SW480 (cell line): ENCODE data around the gene SPA17.

Experiments used
- DNase-seq: peaks from one replicate; pipeline ENCODE4 v3.0.0-alpha.2; 2016; ENCODE audit warnings: low spot score

Gene SPA17

DNA sequence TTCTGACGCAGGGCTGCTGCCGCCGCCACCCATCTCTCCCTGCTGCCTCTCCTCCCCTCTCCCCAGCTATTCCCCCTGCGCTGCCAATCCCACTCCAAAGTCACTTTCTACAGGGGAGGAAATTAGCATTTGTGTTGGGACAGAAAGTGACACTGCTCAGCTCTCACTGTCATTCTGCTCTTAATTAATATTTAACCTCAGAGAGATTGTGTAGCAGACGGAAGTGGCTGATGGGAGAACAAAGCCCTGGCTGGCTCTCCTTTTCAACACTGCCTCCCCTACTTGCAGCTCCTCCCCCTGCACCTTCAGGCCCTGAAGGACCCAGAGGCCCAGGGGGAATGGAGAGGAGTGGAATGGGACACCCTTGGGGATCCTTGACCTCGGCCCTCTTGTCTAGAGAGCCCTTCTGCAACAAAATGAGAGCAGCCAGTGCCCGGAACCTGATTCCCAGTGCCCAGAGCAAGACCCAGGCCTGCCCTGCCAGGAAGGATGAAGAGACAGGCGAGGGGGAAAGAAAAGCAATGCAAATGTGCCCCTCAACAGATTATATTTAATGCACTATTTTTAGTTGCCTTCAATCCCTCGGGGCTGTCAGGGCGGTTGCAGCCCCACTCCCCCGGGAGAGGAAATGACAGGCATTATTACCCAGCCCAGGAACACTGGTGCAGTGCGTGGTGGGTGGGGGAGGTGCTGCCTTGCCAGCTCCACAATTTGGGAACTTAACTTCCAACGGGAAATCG lies 51.4 kb downstream of the SPA17 start:
- peak; percentile 52 for DNase-seq

DNA sequence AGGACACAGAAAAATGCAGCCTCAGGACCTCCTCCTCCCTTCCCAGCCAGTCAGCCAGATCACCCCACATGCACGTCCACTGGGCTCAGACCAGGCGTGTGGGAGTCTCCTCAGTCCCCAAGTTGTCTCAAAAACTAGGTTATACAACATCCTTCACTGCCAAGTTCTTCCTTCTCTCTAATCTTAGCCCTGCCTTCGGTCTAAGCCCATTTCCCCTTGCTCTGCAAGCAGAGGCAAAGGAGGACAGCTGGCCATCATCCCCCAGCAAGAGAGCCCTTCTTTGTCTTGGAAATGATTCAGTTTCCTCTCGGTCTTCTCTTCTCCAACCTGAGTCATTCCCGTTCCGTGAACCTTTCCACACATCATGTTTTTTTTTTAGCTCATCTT lies 52.0 kb downstream of the SPA17 start:
- DNase-seq, result no peak

DNA sequence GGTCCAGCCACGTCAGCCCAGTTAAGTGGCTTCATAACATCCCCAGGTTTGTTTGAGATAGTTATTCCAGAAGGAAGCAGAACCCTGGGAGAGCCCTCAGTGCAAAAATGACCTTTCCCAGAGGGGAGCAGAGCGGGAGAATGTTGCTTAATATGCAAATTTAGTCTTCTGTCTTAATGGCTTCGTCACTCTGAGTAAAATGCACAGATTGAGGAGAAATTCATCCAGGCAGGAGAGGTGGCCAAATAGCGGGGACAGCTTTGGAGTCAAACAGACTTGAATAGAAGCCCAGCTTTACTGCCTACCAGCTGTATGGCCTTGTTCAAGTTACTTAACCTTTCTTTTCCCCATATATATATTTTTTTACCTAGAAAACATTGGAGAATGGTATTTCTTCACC lies 53.8 kb downstream of the SPA17 start:
- DNase-seq, result no peak

DNA sequence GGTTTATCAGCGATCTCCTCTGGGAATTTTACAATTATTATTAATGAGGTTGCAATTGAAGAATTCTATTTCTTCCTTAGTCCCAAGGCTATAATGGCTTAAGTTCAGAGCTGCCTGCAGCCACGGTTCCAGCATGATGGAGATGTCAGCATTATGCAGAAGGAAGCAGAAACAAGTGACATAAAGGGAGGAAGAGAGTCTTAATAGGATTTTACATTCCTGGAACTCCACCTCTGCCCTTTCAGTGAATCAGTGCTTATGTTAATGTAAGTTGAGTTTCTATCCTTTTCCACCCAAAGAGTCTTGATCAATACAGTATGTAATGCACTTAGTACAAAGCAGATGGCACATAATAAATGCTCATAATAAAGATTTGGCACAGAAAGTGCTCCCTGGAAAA lies 54.4 kb downstream of the SPA17 start:
- no peak for DNase-seq

DNA sequence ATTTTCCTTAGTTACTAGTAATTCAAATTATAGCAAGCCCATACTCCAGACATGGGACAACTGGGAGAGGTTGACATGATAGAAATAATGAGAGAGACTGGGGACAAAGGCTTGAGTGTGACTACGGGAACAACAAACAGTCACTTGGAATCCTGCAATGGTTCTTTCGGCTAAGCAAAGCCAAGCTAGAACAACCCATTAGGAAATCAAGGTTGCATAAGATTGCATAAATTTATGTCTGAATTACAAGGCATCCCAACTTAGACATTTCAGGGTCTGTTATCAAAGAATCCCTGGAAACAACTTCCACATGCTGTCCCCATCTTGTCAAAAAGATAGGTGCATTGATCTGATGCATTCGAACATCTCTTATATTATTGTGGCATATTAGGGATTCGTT lies 55.9 kb downstream of the SPA17 start:
- DNase-seq, result no peak

DNA sequence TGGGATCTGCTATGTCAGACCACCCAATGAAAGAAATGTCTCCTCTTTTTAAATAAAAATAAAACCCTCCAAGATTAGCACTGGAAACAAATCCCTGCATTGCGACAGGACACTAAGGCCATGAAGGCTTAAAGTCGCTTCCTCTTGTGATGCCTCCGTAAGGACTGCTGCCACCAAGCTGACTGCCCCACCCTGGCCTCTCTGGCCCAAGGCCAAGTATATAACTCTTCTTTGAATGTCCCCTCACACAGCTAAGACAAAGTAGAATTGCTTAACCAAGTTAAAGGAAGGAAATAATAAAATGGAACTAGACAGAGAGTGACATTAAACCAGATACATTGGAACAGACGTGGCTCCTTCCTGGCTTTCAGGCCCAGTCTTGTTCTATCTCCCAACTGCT lies 58.5 kb downstream of the SPA17 start:
- no peak for DNase-seq

DNA sequence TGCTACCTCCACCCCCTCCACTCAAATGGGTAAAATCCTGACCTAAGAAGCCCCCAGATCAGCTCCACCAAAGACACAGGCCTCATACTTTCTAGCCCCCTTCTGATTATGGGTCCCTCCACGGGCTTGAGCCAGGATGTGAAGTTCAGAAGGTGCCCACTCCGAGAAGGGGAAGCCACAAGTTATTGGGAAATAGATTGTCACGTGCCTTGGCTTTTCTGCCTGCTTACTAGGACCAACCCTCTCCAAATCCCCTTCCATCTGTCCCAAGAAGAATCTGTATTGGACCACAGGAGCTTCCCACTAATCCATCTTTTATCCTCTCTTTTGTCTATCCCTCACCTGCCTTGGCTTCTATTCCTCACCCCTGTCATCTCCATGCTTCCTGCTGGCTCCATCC lies 63.0 kb downstream of the SPA17 start:
- no peak for DNase-seq

DNA sequence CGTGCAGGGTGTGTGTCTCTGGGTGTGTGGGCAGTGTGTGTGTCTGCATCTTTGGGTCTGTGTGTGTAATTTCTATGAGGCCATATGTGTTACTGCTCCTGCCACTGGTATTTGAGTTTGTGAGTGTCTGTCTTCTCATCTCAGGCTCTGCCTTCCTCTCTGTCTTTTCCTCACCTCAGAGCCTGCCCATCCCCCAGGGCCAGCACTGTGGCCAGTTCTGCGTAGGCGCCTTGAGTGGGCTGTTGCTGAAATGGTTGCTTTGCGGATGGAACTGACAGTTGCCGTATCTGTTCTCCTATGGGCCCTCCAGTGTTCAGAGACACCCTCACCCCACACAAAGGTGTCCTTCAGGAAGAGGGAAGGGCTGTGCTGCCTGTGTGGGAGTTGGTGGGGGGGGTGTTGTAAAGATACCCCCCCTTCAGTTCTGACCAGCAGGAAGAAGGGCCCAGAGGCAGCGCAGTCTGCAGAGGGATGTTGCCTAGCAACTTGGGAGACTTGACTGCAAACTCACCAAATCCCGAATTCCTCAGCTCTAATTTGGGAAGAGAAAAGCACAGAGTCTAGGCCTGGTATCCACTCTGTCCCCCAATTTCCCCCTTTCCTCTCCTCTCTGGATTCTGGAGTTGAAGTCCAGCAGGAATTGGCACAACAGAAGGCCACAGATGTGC lies 64.1 kb downstream of the SPA17 start:
- no peak for DNase-seq

DNA sequence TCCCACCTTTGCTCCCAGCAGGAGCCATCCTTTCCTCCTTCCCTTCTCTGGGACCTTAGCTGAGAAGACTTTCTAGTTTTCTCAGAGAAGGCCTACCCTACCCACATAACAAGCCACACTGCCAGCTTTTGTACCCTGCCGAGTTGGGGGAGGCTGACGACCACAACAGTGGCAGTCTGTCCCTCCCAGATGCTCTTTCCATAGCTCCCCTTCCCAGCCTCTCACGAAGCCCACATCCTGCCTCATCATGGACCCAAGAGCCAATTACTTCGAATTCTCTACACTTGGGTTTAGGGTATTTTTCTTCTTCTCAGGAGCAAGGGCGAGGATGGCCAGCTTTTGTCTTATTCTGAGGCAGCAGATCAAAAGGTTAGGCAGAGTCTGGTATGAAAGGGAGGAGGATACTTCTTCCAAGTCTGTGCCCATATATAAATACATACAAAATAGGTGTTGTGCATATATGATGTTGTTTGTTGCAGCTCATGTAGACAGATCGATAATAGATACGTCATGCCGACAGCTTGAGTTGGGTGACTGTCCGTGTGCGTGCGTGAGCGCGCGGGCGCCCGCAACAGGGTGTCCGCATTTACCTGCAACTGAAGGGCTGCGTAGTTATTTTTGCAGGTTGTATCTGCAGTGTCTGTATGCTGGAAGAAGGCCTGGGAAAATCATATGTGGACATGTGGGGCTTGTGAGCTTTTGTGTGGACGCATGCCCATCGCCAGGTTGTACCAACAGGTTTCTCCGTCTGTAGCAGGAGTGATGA lies 65.2 kb downstream of the SPA17 start:
- no peak for DNase-seq

DNA sequence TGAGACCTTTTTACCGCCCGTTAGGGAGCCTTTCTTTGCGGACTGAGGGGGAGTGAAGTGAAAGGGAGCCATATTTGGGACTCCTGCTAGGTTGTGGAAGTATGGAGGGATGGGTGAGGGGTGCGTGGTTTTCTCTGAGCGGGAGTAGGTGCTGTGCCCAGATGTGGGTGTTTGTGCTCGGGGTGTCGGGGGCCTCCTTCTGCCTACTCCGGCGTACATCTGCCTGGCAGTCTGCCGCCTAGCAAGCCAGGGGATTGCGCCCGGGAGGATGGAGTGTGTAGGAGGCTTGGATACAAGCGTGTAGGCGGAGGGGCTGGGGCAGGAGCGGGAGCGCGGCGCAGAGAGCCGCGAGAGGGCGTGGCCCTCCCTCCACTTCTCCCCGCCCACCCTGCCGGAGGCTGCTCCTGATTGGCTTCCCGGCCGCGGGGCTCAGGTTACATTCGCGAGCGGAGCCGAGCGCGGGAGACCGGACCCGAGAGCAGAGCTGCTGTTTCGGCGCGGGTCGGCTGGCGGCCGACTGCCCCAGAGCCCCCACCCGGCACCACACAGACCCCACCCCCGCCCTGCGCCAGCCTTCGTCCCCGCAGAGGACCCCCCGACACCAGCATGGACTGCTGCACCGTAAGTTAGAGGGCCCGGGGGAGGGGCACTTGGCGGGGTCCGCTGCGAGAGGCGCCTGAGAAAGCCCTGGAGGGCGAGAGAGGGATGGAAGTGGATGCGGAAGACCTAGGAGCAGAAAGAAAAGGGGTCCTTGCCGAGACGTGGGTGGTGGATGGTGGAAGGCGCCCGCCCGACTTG lies 66.0 kb downstream of the SPA17 start, which contains the start of gene NRGN:
NRGN (plus strand) TSS at position 464 of the 798 bp plus-strand sequence; CDS start at position 607, 143 bp downstream.
- peak; percentile 84 for DNase-seq

DNA sequence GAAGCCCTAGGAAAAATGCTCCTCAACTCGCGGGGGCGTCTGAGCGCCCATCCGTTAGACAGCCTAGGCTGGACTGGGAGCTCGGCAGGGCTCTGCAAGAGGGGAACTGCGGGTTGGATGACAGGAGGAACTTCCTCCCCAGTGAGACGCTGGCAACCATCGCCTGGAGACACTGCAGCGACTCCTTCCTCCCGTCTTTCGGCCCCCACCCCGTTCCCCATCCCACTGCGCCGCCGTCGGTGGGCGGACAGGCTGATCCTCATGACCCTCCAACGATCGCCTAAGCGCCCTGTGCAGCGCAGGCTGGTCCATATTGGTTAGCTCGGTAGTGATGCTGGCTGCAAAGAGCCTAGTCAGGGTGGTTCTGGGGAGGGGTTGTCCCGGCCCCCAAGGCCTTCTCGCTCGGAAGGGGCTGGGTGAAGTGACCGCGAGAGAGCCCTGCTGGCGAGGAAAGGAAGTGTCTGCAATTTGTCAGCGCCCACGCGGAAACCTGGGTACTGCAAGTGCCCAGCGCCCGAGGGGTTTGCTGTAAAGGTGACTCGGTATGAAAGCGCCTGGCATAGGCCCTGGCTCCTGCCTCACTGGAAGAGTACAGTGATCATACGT lies 66.7 kb downstream of the SPA17 start:
- DNase-seq, result peak; percentile 41

DNA sequence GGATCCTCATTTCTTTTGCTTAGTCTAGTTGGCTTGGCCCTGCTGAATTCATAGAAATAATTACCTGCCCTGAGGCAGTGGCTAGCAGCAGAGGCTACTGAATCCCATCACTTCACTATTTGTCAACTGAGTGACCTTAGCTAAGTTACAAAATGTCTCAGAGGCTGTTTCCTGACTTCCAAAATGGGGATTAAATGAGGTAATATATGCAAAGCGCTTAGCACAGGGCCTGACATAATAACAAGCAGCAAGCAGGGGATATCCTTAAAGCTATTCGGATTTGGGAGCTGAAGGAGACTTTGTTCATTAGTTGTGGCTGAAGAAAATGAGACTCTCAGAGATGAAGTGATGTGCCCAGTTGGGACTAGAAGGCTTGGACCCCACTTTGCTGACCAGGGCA lies 68.9 kb downstream of the SPA17 start:
- no peak for DNase-seq

DNA sequence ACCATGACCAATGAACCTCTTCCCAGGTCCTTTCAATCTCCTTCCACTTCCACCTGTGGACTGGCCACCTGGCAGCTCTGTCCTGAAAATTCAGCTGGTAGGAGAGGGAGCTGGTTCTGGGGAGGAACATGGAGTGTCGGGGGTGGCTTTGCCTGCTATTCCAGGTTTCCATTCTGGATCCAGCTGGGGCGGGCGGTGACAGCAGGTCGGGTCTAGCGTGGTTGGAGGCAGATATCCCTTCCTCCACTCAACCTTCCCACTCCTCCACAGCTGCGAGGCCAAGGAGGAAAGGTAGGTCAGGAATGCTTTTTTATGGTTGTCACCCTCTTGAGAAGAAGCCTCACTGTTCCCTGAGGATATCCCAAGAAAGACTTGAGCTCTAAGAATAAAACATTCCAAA lies 69.3 kb downstream of the SPA17 start:
- DNase-seq, result no peak

DNA sequence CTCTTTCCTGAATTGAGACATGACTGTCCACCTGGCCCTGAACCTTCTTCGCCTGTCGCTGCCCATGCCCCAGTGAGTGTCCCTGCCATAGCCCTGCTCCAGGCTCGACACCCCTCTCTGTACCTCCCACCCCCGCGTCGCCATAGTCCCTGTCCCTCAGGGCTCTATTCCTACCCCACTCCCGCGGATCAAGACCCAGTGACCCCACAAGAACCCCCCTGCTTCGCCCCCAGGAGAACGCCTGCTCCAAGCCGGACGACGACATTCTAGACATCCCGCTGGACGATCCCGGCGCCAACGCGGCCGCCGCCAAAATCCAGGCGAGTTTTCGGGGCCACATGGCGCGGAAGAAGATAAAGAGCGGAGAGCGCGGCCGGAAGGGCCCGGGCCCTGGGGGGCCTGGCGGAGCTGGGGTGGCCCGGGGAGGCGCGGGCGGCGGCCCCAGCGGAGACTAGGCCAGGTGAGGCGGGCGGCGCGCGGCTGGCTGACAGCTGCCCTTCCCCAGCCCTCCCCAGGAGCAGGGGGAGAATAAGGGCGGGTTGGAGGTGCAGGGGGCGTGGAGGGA lies 71.6 kb downstream of the SPA17 start:
- no peak for DNase-seq

DNA sequence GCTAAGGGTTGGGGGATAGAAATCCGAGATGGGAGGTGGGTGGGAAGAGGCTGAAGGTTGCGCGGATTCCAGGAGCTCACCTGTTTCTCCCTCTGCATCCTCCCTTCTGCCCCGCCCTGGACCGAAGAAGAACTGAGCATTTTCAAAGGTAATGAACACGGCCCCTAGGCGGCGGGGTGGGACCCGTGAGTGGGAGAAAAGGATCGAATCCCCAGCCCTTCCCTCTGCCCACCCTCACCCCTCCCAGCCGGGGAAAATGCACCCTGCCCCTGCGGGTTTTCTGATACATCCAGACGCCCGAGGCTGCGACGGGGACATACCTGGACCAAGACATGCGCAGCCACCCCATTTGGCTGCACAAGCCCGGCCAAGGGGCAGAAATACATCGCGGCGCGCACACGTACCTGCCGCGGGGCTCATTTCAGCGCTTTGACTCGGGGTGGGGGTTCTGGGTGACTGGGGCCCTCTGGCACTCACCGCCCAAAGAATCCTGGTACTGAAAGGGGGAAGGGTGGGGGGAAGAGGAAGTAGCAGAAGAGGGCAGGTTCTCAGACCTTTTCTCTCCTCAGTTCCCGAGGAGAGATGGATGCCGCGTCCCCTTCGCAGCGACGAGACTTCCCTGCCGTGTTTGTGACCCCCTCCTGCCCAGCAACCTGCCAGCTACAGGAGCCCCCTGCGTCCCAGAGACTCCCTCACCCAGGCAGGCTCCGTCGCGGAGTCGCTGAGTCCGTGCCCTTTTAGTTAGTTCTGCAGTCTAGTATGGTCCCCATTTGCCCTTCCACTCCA lies 72.3 kb downstream of the SPA17 start:
- DNase-seq, result no peak

DNA sequence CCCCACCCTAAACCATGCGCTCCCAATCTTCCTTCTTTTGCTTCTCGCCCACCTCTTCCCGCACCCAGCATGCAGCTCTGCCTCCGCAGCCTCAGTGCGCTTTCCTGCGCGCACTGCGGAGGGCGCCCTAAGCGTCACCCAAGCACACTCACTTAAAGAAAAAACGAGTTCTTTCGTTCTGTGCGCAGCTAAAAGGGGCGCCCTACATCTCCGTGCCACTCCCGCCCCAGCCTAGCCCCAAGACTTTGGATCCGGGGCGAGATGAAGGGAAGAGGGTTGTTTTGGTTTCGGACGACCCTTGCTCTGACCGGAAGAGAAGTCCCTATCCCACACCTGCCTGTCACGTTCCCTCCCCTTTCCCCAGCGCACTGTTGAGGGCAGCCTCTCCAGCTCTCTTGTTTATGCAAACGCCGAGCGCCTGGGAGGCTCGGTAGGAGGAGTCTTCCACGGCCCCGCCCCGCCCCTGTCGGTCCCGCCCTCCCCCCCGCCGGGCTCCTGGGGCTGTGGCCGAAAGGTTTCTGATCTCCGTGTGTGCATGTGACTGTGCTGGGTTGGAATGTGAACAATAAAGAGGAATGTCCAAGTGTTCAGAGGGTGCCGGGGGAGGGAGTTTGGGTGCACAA lies 73.0 kb downstream of the SPA17 start:
- peak; percentile 89 for DNase-seq
